GM12872 (cell line): ENCODE results near the gene CDIPT.

Source experiments
- TF ChIP-seq, protein P1 (sequence below): IDR thresholded peaks from 3 replicates; pipeline ENCODE4 v1.5.1; 2011; ENCODE audit warnings: low read depth, mild to moderate bottlenecking, low read length, moderate library complexity; ENCODE audit not compliant: insufficient read depth

Gene CDIPT

DNA sequence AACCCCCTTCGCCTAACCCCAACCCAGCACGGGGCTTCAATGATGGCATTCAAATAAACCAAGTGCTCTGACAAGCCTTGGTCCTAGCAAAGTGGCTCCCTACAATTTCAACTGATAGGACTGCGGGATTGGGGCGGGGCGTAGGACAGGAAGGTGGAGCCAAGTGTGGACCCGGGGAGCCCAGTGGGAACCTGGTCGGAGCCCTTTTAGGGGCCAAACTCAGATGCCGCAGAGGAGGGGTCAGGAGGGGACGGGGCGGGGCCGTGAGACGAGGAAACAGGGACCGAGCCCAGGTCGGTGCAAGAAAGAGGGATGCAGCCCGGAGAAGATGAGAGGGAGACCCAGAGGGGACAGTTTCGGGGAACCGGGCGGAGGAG is 13.2 kb upstream of the CDIPT start:
- TF ChIP-seq, protein P1, sequence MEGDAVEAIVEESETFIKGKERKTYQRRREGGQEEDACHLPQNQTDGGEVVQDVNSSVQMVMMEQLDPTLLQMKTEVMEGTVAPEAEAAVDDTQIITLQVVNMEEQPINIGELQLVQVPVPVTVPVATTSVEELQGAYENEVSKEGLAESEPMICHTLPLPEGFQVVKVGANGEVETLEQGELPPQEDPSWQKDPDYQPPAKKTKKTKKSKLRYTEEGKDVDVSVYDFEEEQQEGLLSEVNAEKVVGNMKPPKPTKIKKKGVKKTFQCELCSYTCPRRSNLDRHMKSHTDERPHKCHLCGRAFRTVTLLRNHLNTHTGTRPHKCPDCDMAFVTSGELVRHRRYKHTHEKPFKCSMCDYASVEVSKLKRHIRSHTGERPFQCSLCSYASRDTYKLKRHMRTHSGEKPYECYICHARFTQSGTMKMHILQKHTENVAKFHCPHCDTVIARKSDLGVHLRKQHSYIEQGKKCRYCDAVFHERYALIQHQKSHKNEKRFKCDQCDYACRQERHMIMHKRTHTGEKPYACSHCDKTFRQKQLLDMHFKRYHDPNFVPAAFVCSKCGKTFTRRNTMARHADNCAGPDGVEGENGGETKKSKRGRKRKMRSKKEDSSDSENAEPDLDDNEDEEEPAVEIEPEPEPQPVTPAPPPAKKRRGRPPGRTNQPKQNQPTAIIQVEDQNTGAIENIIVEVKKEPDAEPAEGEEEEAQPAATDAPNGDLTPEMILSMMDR, result no peak

DNA sequence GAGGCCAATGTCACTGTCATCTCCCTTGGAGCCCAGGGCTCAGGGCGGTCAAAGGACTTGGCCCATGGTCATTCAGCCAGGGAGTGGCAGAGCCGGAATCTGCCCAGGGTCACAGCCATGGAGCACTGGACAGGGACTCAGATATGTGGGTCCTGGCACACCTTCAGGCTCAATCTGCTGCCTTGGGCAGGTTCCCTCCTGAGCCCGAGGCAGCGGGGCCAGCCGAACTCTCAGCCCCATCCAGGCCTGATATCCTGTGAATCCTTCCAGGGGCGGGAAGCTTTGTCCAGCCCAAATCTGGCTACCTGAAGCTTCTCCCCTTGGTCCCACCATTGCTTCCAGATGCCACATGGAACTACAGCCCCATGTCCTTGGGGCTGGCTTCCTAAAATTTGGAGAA is 12.2 kb upstream of the CDIPT start:
- TF ChIP-seq, protein P1, result no peak

DNA sequence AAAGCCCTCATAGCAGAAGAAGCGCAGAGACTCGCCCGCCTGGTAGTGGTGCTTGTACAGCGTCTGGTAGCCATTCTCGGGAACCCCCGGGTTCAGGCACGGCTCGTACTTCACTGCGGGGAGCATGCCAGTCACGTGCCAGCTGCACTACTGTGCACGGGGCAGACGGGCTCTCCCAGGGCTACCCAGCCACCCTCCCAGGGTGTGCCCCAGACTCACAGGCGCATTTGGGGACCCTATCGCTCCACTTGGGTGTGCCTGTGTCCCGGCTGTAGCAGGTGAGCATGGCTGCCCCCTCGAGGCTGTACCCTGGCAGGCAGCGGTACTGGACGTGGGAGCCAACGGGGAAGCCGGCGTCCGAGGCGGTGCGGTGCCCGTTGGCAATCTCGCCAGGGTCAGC is 10.3 kb upstream of the CDIPT start:
- TF ChIP-seq, protein P1, result no peak

DNA sequence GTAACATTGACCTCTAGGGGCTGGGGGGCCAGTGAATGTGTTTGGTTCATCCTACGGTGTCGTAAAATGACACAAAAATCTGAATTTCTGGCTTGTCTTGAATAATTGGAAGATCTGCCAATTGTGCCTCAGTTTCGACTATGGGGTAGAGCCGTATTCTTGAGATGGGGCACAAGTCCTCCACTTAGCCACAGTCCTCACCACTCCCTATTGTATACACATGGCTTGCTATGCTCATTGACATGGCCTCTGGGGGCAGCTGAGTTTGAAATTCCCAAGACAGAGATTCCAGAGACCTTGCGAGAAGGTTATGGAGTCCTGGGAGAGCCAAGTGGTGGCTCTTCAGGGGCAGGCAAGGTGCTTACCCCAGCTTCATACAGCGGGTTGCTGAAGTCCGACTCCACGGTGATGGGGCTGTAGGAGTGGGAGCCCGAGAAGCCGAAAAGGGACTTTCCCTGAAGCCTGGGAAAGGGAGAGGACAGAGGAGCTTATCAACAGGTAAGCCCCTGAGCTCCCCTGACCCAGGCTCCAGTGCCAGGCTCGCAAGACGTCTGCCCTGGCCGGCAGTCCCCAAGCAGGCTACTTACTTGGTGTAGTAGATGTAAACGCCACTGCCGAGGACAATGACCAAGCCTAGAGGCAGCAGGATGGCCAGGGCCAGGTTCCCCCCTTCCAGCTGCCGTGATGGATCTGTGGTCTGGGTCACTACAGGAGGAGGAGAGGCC is 9.0 kb upstream of the CDIPT start:
- TF ChIP-seq, protein P1, result no peak

DNA sequence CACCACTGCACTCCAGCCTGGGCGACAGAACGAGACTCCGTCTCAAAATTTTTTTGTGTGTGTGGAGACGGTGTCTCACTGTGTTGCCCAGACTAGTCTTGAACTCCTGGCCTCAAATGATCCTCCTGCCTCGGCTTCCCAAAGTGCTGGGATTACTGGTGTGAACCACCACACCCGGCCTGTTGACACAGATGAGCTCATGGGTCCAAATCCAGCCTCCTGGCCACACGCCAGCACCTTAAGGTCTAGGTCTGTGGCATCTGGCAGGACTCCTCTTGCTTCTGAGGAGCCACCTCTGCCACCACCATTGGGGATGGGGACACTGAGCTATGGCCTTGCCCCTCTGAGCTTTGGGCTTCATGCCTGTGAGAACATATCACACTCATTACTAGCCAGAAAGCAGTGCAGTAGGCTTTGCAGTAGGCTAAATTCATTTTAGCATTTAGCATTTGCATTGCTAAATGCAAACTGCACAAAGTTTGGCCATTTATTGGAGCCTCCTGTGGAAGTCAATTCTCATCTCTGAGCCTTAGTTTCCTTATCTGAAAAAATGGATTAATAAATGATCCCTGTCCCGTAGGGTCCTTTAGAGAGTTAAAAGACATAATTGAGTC is 5.5 kb upstream of the CDIPT start:
- TF ChIP-seq, protein P1, result no peak

DNA sequence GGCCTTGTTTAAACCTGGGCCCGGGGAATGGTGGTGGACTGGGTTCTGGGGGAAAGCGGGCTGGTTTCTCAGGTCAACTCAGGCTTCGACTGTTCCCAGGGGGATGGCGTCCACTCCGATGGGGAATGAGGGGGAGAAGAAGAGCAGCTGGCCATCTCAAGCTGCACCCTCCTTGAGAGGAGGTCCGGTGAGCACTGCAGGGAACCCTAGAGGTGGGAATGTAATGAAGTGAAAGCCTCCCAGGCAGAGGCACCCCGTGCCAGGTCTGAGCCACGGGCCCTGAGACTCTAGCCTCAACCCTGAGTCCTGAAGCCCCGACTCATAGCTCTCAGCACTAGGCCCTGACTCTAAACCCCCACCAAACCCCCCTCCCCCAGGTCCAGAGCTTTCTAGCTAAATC is 1.2 kb upstream of the CDIPT start:
- TF ChIP-seq, protein P1, result no peak

DNA sequence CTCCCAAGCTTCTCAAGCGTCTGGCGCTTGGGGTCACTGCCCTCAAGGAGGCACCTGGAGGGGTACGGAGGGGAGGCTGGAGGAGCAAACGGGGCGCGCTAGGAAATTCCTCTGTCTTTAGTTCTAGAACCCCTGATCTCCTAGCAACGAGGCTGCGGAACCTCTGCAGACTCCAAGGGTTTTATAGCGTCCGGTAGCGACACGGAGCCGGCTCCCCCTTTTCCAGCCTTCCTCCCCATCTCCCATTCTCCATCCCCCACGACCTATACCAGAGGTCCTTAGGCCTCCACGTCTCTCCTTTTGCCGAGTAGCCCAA is 601 bp upstream of the CDIPT start:
- TF ChIP-seq, protein P1, result no peak
